Loucy (cell line): ENCODE data around the gene ABHD6.

Experiments
- H2AFZ ChIP-seq: fragments of 200-600 bp; sonication (generic); 2 replicates; pipeline ENCODE4 v1.6.0; 2016; ENCODE audit warnings: antibody characterized with exemption, mild to moderate bottlenecking, low read length, moderate library complexity
- H3F3A ChIP-seq: fragments of 200-600 bp; 2 replicates; pipeline ENCODE4 v1.6.0; 2016; ENCODE audit warnings: antibody characterized with exemption, low read depth, mild to moderate bottlenecking
- H3K27me3 ChIP-seq: fragments of 200-600 bp; sonication (generic); 2 replicates; pipeline ENCODE4 v1.6.1; 2014; ENCODE audit warnings: low read length, mild to moderate bottlenecking; ENCODE audit not compliant: insufficient read depth, poor library complexity, severe bottlenecking
- H3K36me3 ChIP-seq: fragments of 200-600 bp; sonication (generic); 2 replicates; pipeline ENCODE4 v1.6.1; 2016; ENCODE audit warnings: low read length; ENCODE audit not compliant: insufficient read depth
- H3K4me1 ChIP-seq: fragments of 200-600 bp; sonication (generic); 2 replicates; pipeline ENCODE4 v1.5.1; 2014; ENCODE audit warnings: low read length, mild to moderate bottlenecking; ENCODE audit not compliant: insufficient read depth, poor library complexity, severe bottlenecking
- H3K4me2 ChIP-seq: fragments of 200-600 bp; sonication (generic); 2 replicates; pipeline ENCODE4 v1.6.0; 2014; ENCODE audit warnings: antibody characterized with exemption, low read length, low read depth, mild to moderate bottlenecking; ENCODE audit not compliant: poor library complexity, severe bottlenecking
- H3K4me3 ChIP-seq: fragments of 200-600 bp; sonication (generic); 2 replicates; pipeline ENCODE4 v1.5.1; 2014; ENCODE audit warnings: low read length, mild to moderate bottlenecking, mixed read lengths; ENCODE audit not compliant: poor library complexity, severe bottlenecking
- H3K79me2 ChIP-seq: fragments of 200-600 bp; sonication (generic); 2 replicates; pipeline ENCODE4 v1.6.1; 2014; ENCODE audit warnings: low read length; ENCODE audit not compliant: insufficient read depth
- H3K9ac ChIP-seq: fragments of 200-600 bp; sonication (generic); 2 replicates; pipeline ENCODE4 v1.6.0; 2014; ENCODE audit warnings: mild to moderate bottlenecking, low read depth, low read length, moderate library complexity; ENCODE audit not compliant: poor library complexity, severe bottlenecking
- H3K9me2 ChIP-seq: fragments of 200-600 bp; sonication (generic); replicated peaks from 2 replicates; pipeline ENCODE4 v1.6.1; 2016; ENCODE audit warnings: low read depth, low read length, mixed read lengths
- H3K9me3 ChIP-seq: fragments of 200-600 bp; sonication (generic); 2 replicates; pipeline ENCODE4 v1.6.1; 2014; ENCODE audit warnings: mild to moderate bottlenecking, antibody characterized with exemption, low read length, low read depth; ENCODE audit not compliant: insufficient read depth
- H4K20me1 ChIP-seq: fragments of 200-600 bp; sonication (generic); 2 replicates; pipeline ENCODE4 v1.6.0; 2014; ENCODE audit warnings: antibody characterized with exemption, low read length, mild to moderate bottlenecking; ENCODE audit not compliant: insufficient read depth, poor library complexity, severe bottlenecking
- EZH2phosphoT487 ChIP-seq: fragments of 200-600 bp; IDR thresholded peaks from 2 replicates; pipeline ENCODE4 v1.6.1; 2018; ENCODE audit warnings: antibody characterized with exemption, mild to moderate bottlenecking, moderate library complexity, borderline replicate concordance
- TF ChIP-seq, protein P1 (sequence below): fragments of 200-600 bp; sonication (generic); conservative IDR thresholded peaks from 2 replicates; pipeline ENCODE4 v1.5.1; 2014; ENCODE audit warnings: mild to moderate bottlenecking, antibody characterized with exemption, low read length

The ABHD6 gene

DNA sequence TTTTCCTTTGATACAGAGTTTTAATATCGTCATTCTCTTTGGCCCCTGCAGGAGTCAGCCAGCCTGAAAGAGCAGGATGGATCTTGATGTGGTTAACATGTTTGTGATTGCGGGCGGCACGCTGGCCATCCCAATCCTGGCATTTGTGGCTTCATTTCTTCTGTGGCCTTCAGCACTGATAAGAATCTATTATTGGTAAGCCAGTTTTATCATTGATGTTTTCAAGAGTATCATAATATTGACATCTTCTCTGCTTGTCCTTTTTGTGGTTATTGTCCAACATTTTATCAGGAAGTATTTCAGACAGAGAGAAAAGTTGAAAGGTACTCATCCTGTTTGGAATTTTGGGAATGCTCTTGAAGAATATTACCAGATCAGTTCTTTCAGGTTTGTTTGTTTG is 18.9 kb downstream of the ABHD6 start:
- Histone ChIP-seq H3F3A (no peaks in the 10 kb centered on the region), H3K9me3 (no peaks in the 10 kb centered on the region), H4K20me1 (no peaks in the 10 kb centered on the region), H3K79me2 (no peaks in the 10 kb centered on the region), H3K36me3 (peaks cover 2% of the 10 kb centered on the region; the same call in 1 of the 2 replicates), H3K27me3 (no peaks in the 10 kb centered on the region), H3K9me2 (no peaks in the 10 kb centered on the region), H3K9ac (no peak overlapping the region), H3K4me1 (no peaks in the 10 kb centered on the region), H2AFZ (no peak overlapping the region), H3K4me3 (no peak overlapping the region), H3K4me2 (no peak overlapping the region)
- TF ChIP-seq EZH2phosphoT487 = no peak
- TF ChIP-seq, protein P1, sequence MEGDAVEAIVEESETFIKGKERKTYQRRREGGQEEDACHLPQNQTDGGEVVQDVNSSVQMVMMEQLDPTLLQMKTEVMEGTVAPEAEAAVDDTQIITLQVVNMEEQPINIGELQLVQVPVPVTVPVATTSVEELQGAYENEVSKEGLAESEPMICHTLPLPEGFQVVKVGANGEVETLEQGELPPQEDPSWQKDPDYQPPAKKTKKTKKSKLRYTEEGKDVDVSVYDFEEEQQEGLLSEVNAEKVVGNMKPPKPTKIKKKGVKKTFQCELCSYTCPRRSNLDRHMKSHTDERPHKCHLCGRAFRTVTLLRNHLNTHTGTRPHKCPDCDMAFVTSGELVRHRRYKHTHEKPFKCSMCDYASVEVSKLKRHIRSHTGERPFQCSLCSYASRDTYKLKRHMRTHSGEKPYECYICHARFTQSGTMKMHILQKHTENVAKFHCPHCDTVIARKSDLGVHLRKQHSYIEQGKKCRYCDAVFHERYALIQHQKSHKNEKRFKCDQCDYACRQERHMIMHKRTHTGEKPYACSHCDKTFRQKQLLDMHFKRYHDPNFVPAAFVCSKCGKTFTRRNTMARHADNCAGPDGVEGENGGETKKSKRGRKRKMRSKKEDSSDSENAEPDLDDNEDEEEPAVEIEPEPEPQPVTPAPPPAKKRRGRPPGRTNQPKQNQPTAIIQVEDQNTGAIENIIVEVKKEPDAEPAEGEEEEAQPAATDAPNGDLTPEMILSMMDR = no peak

DNA sequence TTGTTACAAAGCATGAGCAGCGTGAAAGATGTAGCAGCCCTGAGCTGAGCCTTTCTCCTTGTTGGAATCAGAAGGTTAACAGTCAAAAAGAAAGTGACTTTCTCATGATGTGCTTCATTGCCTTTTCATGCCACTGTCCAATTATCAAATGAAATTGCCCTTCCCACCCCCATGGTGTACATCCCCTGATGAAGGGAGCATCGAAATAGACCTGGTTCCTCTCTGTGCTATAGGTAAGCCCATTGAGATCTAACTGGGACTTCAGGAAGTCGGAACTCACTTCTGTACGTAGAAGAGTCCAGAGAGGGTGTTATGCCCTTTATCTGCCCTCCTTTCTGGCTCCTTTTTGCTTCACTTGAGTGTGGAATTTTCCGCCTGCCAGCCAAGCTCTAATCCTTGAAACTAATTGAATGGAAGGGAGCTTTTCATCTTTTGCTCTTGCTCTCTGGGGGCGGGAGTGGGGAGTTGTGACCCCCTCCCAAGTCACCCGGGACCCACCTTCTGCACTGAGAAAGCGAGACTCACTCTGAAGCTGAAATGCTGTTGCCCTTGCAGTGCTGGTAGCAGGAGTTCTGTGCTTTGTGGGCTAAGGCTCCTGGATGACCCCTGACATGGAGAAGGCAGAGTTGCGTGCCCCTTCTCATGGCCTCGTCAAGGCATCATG is 20.9 kb downstream of the ABHD6 start:
- Histone ChIP-seq H3K9ac (no peak overlapping the region), H4K20me1 (no peaks in the 10 kb centered on the region), H3K9me3 (no peaks in the 10 kb centered on the region), H3K27me3 (no peaks in the 10 kb centered on the region), H3K79me2 (no peaks in the 10 kb centered on the region), H3K4me1 (no peaks in the 10 kb centered on the region), H2AFZ (no peak overlapping the region), H3F3A (no peaks in the 10 kb centered on the region), H3K4me2 (no peak overlapping the region), H3K4me3 (no peak overlapping the region), H3K9me2 (no peaks in the 10 kb centered on the region), H3K36me3 (peaks cover 2% of the 10 kb centered on the region; the same call in 1 of the 2 replicates)
- TF ChIP-seq, protein P1 = no peak
- TF ChIP-seq EZH2phosphoT487 = no peak

DNA sequence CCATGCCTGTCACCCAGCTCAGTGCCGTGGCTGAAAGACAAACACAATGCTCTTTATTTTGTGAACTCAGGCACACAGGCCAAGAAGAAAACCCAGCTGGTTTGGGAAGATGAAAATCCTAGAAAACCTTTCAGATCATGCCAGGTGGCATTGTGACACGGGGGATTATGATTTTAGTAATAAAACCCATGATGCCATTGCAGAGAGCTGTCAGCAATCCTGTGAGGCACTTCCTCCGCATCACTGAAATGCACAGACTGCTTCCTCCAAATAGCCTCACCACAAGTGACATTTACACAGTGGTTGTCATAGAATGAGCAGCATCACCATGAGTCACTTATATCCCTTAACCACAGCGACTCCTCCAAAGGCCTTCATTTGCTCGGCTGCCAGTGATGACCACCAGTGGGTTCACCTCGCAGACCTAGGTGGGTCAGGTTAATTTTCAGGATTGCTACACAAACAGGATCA is 22.7 kb downstream of the ABHD6 start:
- H4K20me1 ChIP-seq = no peaks in the 10 kb centered on the region
- H3K79me2 ChIP-seq = no peaks in the 10 kb centered on the region
- H3K9ac ChIP-seq = no peak overlapping the region
- no peaks in the 10 kb centered on the region for H3K9me2 ChIP-seq
- TF ChIP-seq, protein P1 = no peak
- TF ChIP-seq EZH2phosphoT487 = no peak
- no peaks in the 10 kb centered on the region for H3K4me1 ChIP-seq
- no peak overlapping the region for H2AFZ ChIP-seq
- H3K4me2 ChIP-seq = no peak overlapping the region
- H3K27me3 ChIP-seq = no peaks in the 10 kb centered on the region
- H3K36me3 ChIP-seq = peaks cover 2% of the 10 kb centered on the region; the same call in 1 of the 2 replicates
- no peak overlapping the region for H3K4me3 ChIP-seq
- no peaks in the 10 kb centered on the region for H3F3A ChIP-seq
- no peaks in the 10 kb centered on the region for H3K9me3 ChIP-seq
